Measurements from ENCODE around the gene SEPTIN3. TPM values are rescaled to one million over a fixed set of nuclear protein-coding genes. Genes with fewer than 3 reads are reported as not detected.
A peak's percentile ranks its signal among the peaks of the same experiment; 100 is the strongest.

SEPTIN3 gene
- total and polyA plus RNA-seq, 9 of the 15 experiments (the other 6 are each of a cell fraction or from before 2014, with no cell fraction given): 0.06 TPM; not detected in 8

GRCh38 chr22:41936894-41937169 lies 32.4 kb upstream of the SEPTIN3 start:
- Histone ChIP-seq H3K27ac (ENCODE audit: extremely low read depth, low read depth, low read length) (no peak overlapping the region), H3K36me3 (ENCODE audit: control insufficient read depth, insufficient read depth, low read length) (peaks cover 45% of the 10 kb centered on the region; the same call in 2 of the 3 replicates), H3K9me3 (replicated peaks; ENCODE audit: control insufficient read depth, insufficient read depth, low read depth, low read length) (no peaks in the 10 kb centered on the region), H3K9ac (ENCODE audit: insufficient read depth in 1 of 2, low read depth in 2 of 2, low read length in 2 of 2) (no peak overlapping the region), H3K4me1 (replicated peaks in 1 of 2; ENCODE audit: control insufficient read depth in 2 of 2, insufficient read depth in 2 of 2, low read length in 2 of 2) (peaks cover 0 to 37% of the 10 kb centered on the region in 2 experiments; a peak in 2 of 5 replicates), H3K27me3 (ENCODE audit: control insufficient read depth in 2 of 2, insufficient read depth in 2 of 2, low read length in 2 of 2) (no peaks in the 10 kb centered on the region), H2AFZ (ENCODE audit: low read depth, low read length) (no peak overlapping the region), H3K4me2 (ENCODE audit: insufficient read depth, low read length) (no peak overlapping the region), H4K20me1 (replicated peaks; ENCODE audit: control insufficient read depth, insufficient read depth, low read length) (peaks cover 11% of the 10 kb centered on the region; the same call in 1 of the 2 replicates), H3K4me3 (no peak overlapping the region), H3K9me1 (ENCODE audit: control insufficient read depth, insufficient read depth, low read length) (peaks cover 3% of the 10 kb centered on the region), H3K79me2 (ENCODE audit: control insufficient read depth, insufficient read depth, low read length) (0 out of 3 replicates have a peak, but pooled peaks cover 5% of the 10 kb centered on the region)
- CTCF ChIA-PET (ENCODE audit: low intra/inter-chr PET ratio): no interaction called here
- BruUV-seq (replicated peaks): no TSS peak
- no peak for TF ChIP-seq TCFL5 (CRISPR knock-in tag; conservative IDR thresholded peaks at IDR 0.05)
- peak; percentile 40; the same call in 1 of the 2 replicates for TF ChIP-seq POLR2G (IDR thresholded peaks at IDR 0.05; ENCODE audit: low read depth, low read length)
- TF ChIP-seq SNAPC5 (CRISPR knock-in tag; IDR thresholded peaks at IDR 0.05): no peak
- no peak for TF ChIP-seq TAL1 (IDR thresholded peaks at IDR 0.05)
- TF ChIP-seq CEBPZ (IDR thresholded peaks at IDR 0.05; ENCODE audit: borderline replicate concordance, low read depth, low read length): no peak
- FAIRE-seq (no peak), DNase-seq (ENCODE audit: extremely low read depth in 1 of 4, low spot score in 3 of 4) (no peak), ATAC-seq (no peak)
- POLR2A ChIA-PET: interaction anchor here (1.2 to 1.6 kb wide), 2 partner anchors 11 to 13 kb away, joined by 4 to 5 read pairs; partner anchors contain the start of gene TNFRSF13C
- in situ Hi-C loops (cut with MboI) (no loop called here), intact Hi-C loops (cut with micrococcal nuclease) (no loop called here)
- 61% methylated on average over 2 of the region's 2 CpGs for WGBS (ENCODE audit: insufficient coverage, low coverage, missing lambda C conversion rate)
